GM18951 (cell line): ENCODE results near the gene ELF2.
"Not testable (repeated sequence)": the region's sequence is repeated elsewhere in the genome, so short reads cannot be mapped to it uniquely, and the experiment has no call there.

ENCODE experiments used
- POLR2A ChIP-seq: IDR thresholded peaks from 4 replicates; pipeline ENCODE4 v1.6.1; 2011; ENCODE audit warnings: mild to moderate bottlenecking; ENCODE audit not compliant: insufficient read length, insufficient read depth; ENCODE audit errors: extremely low read depth
- in situ Hi-C: fragments of 300-500 bp; cut with MboI; formaldehyde crosslinking; loops from one replicate; pipeline ENCODE4 v1.12.0; 2022; ENCODE audit warnings: low sequenced_read_pairs, mixed read lengths, inconsistent platforms; ENCODE audit not compliant: unreplicated experiment

ELF2 gene

GRCh38 chr4:139144911-139145551 is 32.0 kb downstream of the ELF2 start:
- no peak for TF ChIP-seq POLR2A
- in situ Hi-C loops, result no loop called here

GRCh38 chr4:139144161-139144859 is 32.7 kb downstream of the ELF2 start:
- in situ Hi-C loops, result no loop called here
- no peak for TF ChIP-seq POLR2A

GRCh38 chr4:139142980-139143379 is 34.0 kb downstream of the ELF2 start:
- in situ Hi-C loops, result no loop called here
- TF ChIP-seq POLR2A, result no peak

- in situ Hi-C loops, result no loop called here
- no peak for TF ChIP-seq POLR2A
Observed at GRCh38 chr4:139142087-139142486, 34.9 kb downstream of the ELF2 start.

GRCh38 chr4:139137763-139138162 is 39.3 kb downstream of the ELF2 start:
- no peak for TF ChIP-seq POLR2A
- in situ Hi-C loops, result no loop called here

GRCh38 chr4:139134403-139134802 is 42.6 kb downstream of the ELF2 start:
- in situ Hi-C loops, result no loop called here
- TF ChIP-seq POLR2A, result no peak

- in situ Hi-C loops, result no loop called here
Observed at GRCh38 chr4:139131209-139131870, 45.7 kb downstream of the ELF2 start.

GRCh38 chr4:139129206-139129605 is 47.8 kb downstream of the ELF2 start:
- in situ Hi-C loops, result no loop called here
- no peak for TF ChIP-seq POLR2A

More at GRCh38 chr4:139131209-139131870, 45.7 kb downstream of the ELF2 start:
- TF ChIP-seq POLR2A, result no peak

- no peak for TF ChIP-seq POLR2A
- in situ Hi-C loops, result no loop called here
Observed at GRCh38 chr4:139126898-139127297, 50.1 kb downstream of the ELF2 start.

- in situ Hi-C loops, result no loop called here
- TF ChIP-seq POLR2A, result no peak
Observed at GRCh38 chr4:139123910-139124309, 53.1 kb downstream of the ELF2 start.

GRCh38 chr4:139118365-139118764 is 58.7 kb downstream of the ELF2 start:
- TF ChIP-seq POLR2A, result no peak
- in situ Hi-C loops, result no loop called here

- no peak for TF ChIP-seq POLR2A
- in situ Hi-C loops, result no loop called here
Observed at GRCh38 chr4:139115226-139115625, 61.8 kb downstream of the ELF2 start.

- in situ Hi-C loops, result not testable (repeated sequence)
Observed at GRCh38 chr4:139114795-139115194, 62.2 kb downstream of the ELF2 start.

GRCh38 chr4:139112650-139113049 is 64.4 kb downstream of the ELF2 start:
- in situ Hi-C loops, result no loop called here
- no peak for TF ChIP-seq POLR2A

- TF ChIP-seq POLR2A, result no peak
- in situ Hi-C loops, result no loop called here
Observed at GRCh38 chr4:139108567-139109128, 68.4 kb downstream of the ELF2 start.
